Measurements from ENCODE around the gene STEAP4. TPM values are rescaled to one million over a fixed set of nuclear protein-coding genes. Genes with fewer than 3 reads are reported as not detected.

STEAP4 gene
- total and polyA plus RNA-seq, 9 of the 15 experiments (the other 6 are each of a cell fraction or from before 2014, with no cell fraction given): 0.07 TPM; not detected in 8

DNA sequence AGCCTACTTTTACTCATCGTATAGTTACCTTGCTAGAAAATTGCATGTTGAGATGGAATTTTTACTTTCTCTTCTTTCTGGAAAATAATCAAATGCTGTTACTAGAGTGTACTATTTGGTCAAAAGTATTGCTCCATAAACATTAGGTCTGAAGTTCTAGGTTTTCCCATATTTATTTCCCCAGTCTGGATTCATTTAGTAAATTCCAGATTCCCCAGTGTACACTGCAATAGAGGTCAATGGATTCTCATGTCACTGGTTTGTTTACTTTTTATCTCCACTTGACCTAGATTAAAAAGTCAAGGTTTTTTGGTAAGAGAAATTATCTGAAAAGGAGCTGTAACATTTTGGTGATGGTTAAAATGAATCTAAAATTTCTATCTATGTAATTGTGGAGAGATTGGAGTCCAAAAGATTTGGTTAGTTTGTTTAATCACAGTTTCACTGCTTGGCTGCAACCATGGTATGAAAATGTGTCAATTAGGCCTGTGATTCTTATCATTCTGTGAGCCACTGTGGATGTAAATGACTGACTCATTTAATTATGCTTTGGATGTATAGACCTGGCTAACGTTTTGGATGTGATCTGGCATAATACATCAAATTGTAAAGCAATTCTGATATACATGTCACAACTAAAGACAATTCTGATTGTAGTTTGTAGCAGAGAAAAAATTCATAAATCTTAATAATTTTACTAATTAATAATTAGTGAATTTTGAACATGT is 32.7 kb upstream of the STEAP4 start (continued):
- TF ChIP-seq SMAD4 (CRISPR knock-in tag; conservative IDR thresholded peaks at IDR 0.05) (no peak), PRPF4 (IDR thresholded peaks at IDR 0.05; ENCODE audit: insufficient read depth, low read depth, low read length, poor library complexity, severe bottlenecking) (no peak), HDAC3 (IDR thresholded peaks at IDR 0.05; ENCODE audit: borderline replicate concordance, partially characterized antibody) (no peak)

DNA sequence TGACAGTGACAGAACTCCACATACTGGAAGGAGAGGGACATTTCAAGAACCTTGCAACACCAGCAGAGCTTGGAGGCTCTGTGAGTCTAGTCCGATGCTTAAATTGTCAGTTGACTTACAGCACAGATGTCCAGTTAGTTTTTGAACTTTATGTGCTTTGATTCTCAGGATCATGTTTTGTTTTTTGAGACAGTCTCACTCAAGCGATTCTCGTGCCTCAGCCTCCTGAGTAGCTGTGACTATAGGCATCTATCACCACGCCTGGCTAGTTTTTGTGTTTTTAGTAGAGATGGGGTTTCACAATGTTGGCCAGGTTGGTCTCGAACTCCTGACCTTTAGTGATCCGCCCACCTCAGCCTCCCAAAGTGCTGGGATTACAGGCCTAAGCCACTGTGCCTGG is 31.8 kb upstream of the STEAP4 start:
- Histone ChIP-seq H3K27me3 (ENCODE audit: control insufficient read depth in 2 of 2, insufficient read depth in 2 of 2, low read length in 2 of 2) (no peaks in the 10 kb centered on the region), H3K9me1 (ENCODE audit: control insufficient read depth, insufficient read depth, low read length) (no peaks in the 10 kb centered on the region), H3K9ac (ENCODE audit: insufficient read depth in 1 of 2, low read depth in 2 of 2, low read length in 2 of 2) (no peak overlapping the region), H3K4me2 (ENCODE audit: insufficient read depth, low read length) (no peak overlapping the region), H3K27ac (ENCODE audit: extremely low read depth, low read depth, low read length) (no peak overlapping the region), H3K4me1 (replicated peaks in 1 of 2; ENCODE audit: control insufficient read depth in 2 of 2, insufficient read depth in 2 of 2, low read length in 2 of 2) (no peaks in the 10 kb centered on the region), H2AFZ (ENCODE audit: low read depth, low read length) (no peak overlapping the region), H3K4me3 (no peak overlapping the region), H4K20me1 (replicated peaks; ENCODE audit: control insufficient read depth, insufficient read depth, low read length) (no peaks in the 10 kb centered on the region), H3K79me2 (ENCODE audit: control insufficient read depth, insufficient read depth, low read length) (no peaks in the 10 kb centered on the region), H3K9me3 (replicated peaks; ENCODE audit: control insufficient read depth, insufficient read depth, low read depth, low read length) (no peaks in the 10 kb centered on the region), H3K36me3 (ENCODE audit: control insufficient read depth, insufficient read depth, low read length) (no peaks in the 10 kb centered on the region)
- CTCF ChIA-PET (ENCODE audit: low intra/inter-chr PET ratio): no interaction called here
- BruUV-seq (replicated peaks): no TSS peak
- in situ Hi-C loops (cut with MboI): no loop called here
- no peak for ATAC-seq
- POLR2A ChIA-PET: no interaction called here
- no peak for TF ChIP-seq GATA2 (CRISPR knock-in tag; IDR thresholded peaks at IDR 0.05)
- TF ChIP-seq SMC3 (conservative IDR thresholded peaks at IDR 0.05; ENCODE audit: insufficient read depth, low read depth, low read length): no peak
- TF ChIP-seq, protein P1, sequence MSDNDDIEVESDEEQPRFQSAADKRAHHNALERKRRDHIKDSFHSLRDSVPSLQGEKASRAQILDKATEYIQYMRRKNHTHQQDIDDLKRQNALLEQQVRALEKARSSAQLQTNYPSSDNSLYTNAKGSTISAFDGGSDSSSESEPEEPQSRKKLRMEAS (CRISPR knock-in tag; IDR thresholded peaks at IDR 0.05): no peak
- TF ChIP-seq FOSL1 (tag; conservative IDR thresholded peaks at IDR 0.05): no peak
- intact Hi-C loops (cut with micrococcal nuclease): no loop called here
- WGBS (ENCODE audit: insufficient coverage, low coverage, missing lambda C conversion rate): 0% methylated on average over 6 of the region's 6 CpGs
- no peak for FAIRE-seq
- no peak for DNase-seq (ENCODE audit: extremely low read depth in 1 of 4, low spot score in 3 of 4)
